ENCODE data around the gene EFHC1.

EFHC1 gene

DNA sequence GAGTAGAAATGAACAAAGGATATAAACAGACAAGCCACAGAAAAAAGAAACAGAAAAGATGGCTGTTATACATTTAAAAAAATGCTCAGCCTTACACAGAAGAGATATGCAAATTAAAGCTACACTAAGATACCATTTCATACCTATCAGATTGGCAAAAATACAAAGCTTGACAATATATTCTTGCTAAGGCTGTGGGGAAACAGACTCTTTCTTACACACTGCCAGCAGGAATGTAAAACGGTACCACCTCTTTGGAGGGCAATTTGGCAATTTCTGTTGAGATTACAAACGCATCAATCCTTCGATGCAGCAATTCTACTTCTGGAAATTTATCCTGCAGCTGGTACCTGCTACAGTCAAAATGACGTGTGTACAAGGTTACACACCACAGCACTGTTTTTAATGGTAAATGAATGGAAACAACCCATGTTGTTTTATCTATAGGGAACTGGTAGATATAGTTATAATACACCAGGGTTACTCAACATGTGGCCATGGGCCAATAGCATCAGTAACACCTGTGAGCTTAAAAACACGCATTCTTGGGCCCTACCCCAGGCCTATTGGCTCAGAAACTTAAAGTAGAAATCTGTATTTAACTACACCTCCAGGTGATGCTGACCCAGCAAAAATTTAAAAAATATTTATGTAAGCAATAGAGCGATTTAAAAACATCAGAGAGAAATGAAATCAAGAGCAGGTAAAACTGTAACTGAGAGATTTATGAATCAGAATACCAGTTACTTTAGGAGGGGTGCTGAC is 103.4 kb downstream of the EFHC1 start:
- no peak for DNase-seq

DNA sequence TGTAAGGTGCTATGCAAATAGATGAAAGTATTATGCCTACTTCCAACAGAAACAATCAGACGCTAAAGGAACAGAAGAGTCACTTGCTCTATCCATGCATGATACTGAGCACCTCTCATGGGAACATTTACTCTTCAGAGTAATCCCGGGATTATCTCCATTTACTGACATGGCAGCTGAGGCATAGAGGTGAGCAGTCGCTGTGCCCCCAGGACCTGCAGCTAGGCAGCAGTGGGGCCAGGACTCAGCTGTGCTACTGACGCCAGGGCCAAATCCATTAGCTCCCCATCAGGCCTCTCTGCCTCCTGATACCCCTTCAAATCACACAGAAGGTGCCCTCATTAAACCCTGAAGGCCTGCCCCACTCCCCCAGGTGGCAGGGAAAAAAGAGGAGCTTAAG is 104.8 kb downstream of the EFHC1 start:
- DNase-seq: no peak

DNA sequence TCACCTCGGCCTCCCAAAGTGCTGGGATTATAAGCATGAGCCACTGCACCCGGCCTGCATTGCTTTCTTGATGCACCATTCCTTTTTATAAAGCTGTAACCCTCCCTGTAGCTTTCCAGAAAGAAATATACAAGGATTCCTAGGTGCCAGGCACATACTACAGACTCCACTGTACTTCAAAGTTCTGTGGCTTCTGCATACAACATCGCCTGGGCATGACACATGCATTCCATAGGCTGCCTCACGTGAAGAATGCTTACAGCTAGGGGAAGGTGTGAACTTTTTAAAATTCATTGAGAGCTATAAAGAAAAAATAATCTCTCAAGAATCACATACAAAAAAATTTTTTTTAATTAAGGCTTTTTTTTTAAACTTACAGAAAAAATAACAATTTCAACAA is 106.5 kb downstream of the EFHC1 start:
- DNase-seq: no peak

DNA sequence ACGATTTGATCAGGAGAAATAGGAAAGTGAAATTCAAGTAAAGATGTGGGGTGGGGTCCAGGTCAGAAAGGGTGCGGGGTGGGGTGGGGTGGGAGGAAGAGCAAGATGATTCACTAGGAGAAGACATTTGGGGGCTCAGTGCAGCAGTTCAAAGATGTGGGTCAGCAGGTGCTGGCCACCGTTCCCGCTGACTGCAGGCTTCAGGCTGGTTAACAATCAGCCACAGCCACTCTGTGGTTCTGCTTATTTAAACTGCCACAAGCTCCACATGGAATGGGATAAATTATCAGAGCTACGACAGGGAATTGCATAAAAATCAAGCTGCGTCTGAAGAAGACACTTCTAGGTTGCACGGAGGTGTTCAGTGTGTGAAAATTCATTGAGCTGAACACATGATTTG is 107.3 kb downstream of the EFHC1 start:
- DNase-seq: no peak

DNA sequence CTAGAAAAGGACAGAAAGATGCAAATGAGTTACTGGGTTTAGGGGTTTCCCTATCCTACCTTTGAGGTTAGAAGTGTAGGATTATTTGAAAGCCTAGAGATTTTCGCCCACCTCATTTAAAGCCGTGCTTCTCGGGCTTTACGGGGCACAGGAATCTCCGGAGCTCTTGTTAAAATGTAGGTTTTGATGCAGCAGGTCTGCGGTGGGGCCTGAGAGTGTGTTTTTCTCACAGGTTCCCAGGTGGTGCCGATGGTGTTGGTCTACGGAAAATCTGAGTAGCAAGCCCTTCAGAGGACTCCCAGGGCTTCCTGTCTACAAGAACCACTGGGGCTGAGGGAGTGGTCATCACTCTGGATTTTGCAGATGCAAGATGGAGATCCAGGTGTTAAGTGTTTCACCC is 109.2 kb downstream of the EFHC1 start:
- DNase-seq: no peak

DNA sequence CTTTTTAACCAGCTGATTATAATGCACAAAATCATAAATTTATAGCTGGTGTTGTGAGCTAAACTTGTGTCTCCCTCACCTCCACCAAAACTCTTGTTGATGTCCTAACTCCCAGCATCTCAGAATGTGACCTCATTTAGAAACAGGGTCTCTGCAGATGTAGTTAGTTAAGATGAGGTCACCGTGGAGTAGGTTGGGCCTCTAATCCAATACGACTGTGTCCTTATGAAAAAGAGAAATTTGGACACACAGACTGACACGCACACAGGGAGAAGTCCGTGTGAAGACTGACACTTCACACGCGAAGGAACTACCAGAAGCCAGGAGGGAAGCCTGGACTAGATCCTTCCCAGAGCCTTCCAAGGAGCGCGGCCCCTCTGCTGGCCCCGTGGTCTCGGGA is 110.2 kb downstream of the EFHC1 start:
- no peak for DNase-seq

DNA sequence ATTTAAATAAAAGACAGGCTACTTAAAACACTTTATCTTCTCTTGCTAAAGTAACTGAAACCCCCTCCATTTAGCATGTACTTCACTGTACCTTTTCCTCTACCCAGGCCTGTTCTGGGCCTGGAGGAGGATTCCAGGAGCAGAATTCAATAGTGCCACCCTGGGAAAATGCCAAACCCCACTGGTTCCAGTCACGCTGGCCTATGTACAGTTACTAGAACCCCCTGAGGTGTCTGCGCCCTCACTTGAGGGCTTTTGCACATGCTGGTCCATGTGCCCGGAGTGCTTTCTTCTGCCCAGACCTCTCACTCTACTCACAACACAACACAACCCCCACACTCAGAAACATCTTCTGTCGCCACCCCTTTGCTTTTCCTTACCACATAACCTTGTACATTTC is 111.3 kb downstream of the EFHC1 start:
- DNase-seq: no peak

DNA sequence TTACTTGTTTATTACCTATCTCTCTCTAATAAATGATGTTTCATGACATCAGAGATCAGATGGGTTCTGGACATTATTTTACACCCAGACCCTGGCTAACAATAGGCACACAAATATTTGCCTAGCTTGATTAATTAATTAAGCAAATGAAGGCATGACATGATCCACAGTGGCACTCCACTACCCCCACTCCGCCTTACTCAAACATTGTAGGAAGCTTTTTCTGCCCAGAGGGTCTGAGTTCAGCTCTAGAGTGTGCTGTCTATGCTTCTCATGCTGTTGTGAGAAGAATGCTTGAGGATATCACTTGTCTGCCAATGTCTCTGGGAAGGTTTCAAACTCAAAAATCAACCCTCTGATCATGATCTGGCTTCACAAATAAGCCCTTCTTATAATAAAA is 111.7 kb downstream of the EFHC1 start:
- DNase-seq: no peak

DNA sequence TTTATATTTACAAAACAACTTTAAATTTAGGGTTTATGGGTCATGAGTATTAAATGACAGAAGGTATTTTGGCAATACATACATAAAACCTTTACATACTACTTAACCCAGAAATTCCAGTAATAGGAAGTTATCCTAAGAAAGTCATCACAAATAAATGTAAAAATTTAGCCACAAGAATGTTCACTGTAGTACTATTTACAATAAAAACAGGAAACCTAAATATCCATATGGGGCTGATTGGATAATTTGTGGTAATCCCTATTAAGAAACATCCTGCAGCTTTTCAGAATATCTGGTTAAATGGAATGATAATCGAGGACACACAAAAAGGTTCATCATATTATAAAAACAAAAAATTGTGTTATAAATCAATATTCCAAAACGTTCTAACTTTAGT is 112.3 kb downstream of the EFHC1 start:
- DNase-seq: no peak

DNA sequence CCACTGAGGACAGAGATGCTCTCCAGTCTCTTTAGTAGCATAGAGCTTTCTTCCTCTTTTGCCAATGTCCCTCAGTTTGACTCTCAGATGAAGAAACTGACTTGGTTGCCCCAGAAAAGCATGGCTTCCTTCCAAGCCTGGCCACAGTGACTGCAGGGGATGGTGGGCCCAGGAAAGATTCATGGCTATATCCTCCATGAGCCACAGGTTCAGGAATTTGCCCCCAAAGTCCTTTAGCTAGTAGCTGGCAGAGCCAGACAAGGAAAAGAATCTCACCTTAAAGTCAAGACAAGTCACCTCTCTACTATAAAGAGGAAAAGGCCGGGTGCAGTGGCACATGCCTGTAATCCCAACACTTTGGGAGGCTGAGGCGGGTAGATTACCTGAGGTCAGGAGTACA is 113.3 kb downstream of the EFHC1 start:
- DNase-seq: no peak

DNA sequence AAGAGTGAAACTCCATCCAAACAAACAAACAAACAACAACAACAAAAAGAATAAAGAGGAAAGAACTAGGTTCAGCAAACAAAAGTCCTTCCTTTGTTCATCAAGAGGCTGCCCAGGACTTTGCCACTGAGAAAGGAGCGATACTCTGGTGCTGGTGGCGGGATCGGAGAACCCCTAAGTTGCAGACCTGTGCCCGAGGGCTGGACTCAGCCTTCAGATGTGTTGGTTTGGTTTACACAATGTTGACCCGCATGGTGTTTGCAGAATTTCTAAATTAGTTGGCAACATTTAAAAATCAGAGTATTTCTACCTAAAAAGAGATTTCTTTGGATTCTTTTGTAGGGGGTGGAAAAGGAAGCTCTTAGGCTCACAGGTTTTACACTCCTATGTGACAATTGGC is 114.2 kb downstream of the EFHC1 start:
- no peak for DNase-seq

DNA sequence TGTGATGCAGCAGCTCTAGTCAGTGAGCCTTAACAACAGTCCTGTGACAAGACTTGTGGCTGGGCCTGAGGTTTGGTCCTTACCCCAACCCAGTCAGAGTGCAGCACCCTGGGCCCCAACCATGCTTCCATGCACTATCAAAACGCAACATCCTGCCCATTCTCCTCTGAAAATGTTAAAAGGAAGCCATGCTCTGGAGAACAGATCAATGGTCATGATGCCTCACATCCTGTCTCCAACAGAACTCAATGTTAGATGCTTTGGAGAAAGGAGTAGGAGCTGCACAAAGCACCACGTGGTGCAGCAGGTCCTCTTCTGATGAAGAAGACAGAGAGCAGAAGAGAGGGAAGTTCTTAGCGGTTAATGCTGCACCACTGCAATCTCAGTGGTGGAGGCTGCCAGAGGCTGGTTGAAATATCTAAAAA is 114.8 kb downstream of the EFHC1 start:
- no peak for DNase-seq

DNA sequence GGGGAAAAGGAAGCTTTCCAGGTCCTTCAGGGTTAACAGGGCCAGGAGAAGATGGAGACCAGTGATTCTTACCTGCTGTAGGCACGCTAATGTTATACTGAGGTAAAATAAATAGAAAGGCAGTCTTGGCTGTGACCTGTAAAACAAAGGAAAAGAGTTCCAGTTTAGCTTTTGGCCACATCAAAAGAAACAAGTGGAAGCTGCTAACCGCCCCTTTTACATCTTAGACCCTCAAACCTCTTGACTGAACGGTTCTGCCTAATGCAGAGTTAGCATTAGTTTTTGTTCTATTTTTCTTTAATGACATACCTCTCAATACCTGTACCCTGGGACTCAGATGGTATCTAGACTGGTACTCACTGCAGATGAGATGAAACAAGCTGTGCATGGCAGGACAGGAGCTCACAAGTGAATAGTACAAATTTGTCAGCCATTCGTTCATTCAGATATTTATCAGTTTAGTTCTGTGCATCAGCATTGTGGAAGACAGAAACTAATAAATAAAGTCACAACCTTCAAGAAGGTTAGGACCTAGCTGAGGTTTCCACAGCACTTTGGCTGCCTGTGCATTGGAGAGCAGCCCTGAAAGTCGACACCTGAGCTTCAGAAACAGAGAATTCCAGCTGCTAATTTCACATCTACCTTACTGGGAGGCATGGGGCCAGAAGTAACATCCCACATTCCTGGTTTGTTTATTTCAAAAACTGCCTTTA is 115.7 kb downstream of the EFHC1 start:
- no peak for DNase-seq

DNA sequence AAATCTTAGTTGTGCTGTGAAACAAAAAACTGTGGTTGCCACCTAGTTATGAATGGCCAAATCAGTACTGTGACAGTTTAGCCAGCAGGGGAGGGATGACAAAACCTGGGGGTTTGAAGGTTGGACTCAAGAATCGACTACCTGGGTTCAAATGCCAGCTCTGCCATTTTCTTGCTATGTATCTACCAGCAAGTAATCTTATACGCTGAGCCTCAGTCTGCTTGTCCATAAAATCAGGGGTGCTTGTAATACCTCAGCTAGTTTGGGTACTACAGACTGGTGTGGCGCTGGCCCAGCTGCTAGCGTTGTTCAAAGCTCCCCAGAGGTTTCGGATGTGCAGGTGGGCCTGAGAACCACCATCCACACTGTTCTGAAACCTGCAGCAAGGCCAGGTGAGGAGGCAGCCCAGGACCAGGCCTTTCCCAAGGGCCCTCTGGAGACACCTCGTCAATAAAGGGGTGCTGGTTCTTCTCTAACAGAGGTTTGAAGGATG is 116.3 kb downstream of the EFHC1 start:
- no peak for DNase-seq

DNA sequence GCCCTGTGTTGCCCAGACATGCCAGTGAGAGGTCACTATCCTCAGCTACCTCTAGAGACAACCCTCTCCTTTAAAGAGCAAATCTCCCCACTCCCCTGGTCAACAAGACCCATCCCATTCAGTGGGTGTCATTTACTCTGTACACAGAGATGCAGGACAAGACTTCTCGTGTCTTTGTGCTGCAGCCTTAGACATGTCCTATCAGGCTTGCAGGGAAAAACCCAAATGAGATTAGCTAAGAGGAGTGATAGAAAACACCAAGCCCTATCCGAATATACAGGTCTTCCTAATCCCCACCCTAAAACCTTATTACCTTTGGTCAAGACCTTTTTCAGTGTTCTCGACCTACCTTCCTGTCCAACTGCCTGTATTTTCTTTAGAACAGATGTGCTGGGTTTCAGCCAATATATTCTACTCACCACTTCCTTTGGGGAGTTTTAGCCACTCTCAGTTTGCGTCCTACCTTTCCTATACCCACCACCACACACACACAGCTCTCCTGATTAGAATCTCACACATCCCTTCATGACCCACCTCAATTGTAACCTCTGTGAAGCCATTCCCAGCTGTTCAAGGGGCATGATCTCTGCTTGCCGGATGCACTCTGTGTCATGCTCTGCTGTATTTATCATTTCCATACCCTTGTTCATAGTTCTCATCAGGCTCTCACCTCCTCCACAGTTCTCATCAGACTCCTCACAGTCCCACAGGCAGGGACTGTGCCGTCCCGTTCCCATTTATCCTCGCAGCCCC is 117.0 kb downstream of the EFHC1 start:
- no peak for DNase-seq

DNA sequence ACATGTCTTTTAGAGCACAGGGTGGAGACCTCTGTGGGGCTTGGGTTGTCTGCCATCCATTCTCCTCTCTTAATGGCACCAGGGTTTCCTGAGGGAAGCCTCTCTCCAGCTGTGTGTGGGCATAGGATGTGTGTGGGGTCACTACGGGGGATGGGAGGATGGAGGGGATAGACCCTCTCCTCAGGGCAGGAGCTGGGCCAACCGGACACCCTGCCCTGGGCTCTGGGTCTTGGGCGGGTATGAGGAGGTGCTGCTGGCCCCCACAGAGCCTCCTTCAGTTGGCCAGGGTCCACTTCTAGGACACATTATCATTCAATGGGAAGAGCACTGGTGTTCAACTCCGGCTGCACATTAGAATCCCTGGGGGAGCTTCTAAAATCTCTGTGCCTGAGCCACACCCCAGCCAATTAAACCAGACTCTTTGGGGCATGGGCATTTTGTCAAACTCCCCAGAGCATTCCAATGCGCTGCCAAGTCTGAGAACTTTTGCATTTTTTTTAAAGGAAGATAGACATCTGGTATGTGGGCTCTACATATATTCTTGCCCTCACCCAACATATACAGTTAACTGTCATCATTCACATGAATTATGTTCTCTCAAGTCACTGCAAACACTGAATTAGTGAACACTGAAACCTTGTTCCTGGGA is 118.2 kb downstream of the EFHC1 start:
- DNase-seq: no peak

DNA sequence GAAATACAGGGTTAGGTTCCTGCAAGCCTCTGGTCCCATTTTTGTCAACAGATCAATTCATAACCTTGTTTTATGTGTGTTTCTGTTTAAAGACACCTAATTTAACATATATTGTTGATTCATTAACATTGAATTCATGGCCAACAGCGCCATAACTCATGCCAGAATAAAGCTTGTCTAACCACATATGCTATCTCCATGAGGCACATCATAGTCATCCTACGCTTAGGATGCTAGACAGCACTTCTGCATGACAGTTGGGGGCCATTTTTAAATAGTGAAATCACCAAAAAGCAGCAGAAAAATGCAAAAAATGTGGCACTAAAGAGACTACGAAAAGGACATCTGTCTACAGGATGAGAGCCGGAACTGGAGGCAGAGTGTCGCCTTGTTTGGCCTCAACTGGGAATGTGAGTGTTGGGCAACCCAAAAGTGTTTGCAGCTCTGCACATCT is 118.8 kb downstream of the EFHC1 start:
- DNase-seq: no peak

DNA sequence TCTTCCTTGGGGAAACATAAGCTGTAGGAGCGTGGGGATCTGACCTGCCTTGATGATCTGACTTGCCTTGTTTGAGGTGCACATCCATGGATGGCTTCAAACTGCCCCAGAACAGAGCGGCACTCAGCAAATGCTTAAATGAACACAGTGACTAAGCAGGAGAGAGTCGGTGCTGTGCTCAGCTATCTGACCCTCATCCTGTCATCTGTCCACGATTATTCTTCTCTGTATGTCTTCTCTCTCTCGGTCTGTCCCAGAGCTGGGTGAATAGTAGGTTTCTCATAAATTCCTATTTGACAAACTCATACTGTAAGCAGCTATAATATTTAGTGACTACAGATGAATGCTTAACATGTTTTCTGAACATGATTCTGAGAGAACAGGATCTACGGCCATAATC is 119.5 kb downstream of the EFHC1 start:
- DNase-seq: no peak

DNA sequence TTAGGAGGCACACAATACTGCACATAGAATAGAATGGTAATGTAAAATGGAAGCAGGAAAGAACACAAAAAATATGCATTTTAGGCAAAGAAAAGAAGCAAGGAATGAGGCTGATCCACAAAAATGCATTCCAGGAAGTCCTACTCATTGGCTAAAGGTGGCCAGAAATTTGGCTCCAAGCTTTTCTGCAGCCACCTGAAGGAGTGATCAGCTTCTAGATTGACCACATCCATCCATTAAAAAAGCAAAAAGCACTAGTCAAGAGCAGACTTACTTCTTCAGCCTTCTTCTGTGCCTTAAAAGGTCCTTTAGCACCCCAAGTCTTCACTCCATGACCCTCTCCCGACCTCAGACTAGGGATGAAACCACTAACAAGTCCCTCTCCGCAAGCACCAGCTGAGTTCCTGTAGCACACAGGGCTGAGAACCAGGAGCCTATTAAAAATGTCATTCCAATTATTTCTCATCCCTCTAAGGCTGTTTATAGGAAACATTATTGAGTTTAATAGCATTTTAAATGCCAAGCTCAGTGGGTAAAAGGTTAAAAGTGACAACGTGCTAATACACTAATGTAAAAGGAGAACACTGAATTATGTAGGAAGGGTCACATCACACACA is 120.3 kb downstream of the EFHC1 start:
- no peak for DNase-seq

DNA sequence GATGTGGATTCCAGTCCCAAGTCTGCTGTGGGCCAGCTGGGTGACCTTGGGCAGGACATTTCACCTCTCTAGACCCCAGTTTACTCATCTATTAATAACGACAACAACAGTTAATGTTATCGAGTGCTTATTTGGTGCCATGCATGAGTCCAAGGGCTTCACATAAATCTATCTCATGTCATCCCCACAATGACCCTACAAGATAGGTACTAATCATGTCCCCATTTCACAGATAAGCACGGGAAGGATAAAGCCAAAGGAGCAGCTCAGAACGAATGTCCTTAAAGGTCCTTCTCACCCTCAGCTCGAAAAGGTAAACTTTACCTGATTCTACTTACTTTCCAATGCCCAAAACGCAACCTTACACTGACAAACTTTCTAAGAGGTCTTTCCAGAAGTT is 121.0 kb downstream of the EFHC1 start:
- DNase-seq: no peak

DNA sequence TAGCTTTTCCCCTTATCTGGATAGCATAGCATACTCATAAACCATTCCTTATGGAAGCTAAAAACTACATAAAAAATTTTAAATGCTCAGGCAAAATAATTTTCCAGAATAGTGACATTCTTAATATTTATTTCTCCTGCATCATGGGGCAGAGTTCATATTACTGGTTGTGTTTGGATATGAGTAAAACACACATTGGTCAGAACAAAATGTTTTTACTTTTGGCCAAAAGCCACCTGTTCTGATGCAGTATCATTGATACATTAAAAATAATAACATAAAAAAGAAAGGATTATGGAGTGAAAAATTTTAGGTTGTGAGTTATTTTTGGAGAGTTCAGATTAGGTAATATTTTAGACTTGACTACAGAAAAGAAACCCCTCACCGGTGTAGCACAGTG is 123.1 kb downstream of the EFHC1 start:
- no peak for DNase-seq

DNA sequence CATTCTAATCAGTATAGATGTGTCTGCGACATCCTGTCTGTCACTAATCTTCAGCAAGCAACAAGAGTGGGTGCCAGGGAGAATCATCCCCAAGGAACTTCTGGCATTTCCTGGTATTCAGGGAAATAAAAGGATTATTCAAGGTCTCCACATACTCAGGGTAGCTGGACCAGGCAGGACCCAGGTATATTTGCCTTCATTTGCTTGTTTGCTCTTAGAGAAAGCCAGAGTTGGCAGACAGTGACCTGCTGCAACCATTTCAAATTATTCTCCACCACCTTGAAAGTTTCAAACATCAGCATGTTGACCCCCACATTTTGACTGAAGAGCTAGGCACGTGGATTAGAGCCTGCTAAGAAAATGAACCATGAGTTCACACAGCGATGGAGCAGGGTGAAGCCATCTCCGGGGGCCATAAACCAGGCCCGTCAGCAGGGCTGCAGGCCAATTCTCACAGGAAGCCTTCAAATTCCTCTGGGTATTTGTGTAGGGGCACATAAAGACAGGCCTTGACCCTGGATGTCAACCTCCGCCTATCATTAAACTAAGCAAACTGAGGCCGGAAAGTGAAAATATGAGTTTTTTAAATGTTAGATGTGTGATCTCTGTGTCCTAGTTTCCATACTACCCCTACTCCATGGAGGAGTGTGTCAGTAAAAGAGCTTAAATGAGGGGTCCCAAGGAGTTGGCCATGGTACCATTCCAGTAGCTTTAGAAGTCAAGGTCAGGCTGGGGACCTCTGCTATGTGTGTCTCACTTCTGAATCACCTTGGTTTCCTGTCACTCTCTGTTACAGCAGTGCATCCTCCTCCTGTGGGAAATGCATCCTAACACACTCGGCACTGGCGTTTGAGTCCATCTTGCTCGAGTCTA is 123.8 kb downstream of the EFHC1 start:
- DNase-seq: no peak

Measured in inflammatory macrophage treated with lipopolysaccharide for 4 hours (primary cell).